Measurements from ENCODE around the gene FOXL2. TPM values are rescaled to one million over a fixed set of nuclear protein-coding genes. Genes with fewer than 3 reads are reported as not detected.

FOXL2 gene
- total RNA-seq, 1 donor from 2014 or later: not detected

- Mint-ChIP-seq H3K4me3 (no peak overlapping the region), H3K36me3 (no peaks in the 10 kb centered on the region), H3K27ac (no peak overlapping the region), H3K27me3 (ENCODE audit: insufficient read depth, low read depth) (peaks cover 73% of the 10 kb centered on the region), H3K4me1 (peaks cover 25% of the 10 kb centered on the region), H3K9me3 (no peaks in the 10 kb centered on the region)
- peaks cover 80% of the 10 kb centered on the region for H4K20me1 ChIP-seq (ENCODE audit: low read depth)
- H3K9ac ChIP-seq: no peak overlapping the region
- DNase-seq (ENCODE audit: low spot score): no peak
- H3F3A ChIP-seq (ENCODE audit: low read depth): peaks cover 15% of the 10 kb centered on the region
- H3K4me2 ChIP-seq: no peak overlapping the region
- H3K9me3 ChIP-seq (ENCODE audit: low read depth): no peaks in the 10 kb centered on the region
- no peak overlapping the region for H3K27ac ChIP-seq
- H3K36me3 ChIP-seq: no peaks in the 10 kb centered on the region
- TF ChIP-seq, protein P1, sequence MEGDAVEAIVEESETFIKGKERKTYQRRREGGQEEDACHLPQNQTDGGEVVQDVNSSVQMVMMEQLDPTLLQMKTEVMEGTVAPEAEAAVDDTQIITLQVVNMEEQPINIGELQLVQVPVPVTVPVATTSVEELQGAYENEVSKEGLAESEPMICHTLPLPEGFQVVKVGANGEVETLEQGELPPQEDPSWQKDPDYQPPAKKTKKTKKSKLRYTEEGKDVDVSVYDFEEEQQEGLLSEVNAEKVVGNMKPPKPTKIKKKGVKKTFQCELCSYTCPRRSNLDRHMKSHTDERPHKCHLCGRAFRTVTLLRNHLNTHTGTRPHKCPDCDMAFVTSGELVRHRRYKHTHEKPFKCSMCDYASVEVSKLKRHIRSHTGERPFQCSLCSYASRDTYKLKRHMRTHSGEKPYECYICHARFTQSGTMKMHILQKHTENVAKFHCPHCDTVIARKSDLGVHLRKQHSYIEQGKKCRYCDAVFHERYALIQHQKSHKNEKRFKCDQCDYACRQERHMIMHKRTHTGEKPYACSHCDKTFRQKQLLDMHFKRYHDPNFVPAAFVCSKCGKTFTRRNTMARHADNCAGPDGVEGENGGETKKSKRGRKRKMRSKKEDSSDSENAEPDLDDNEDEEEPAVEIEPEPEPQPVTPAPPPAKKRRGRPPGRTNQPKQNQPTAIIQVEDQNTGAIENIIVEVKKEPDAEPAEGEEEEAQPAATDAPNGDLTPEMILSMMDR (IDR thresholded peaks at IDR 0.05): no peak
- TF ChIP-seq EZH2phosphoT487 (IDR thresholded peaks at IDR 0.05) (no peak), EZH2 (IDR thresholded peaks at IDR 0.05) (no peak)
- H3K4me1 ChIP-seq: peaks cover 42% of the 10 kb centered on the region
- no peak overlapping the region for H3K4me3 ChIP-seq
- peaks cover 100% of the 10 kb centered on the region for H3K27me3 ChIP-seq
- H3K79me2 ChIP-seq (ENCODE audit: low read depth): no peaks in the 10 kb centered on the region
- no peak overlapping the region for H2AFZ ChIP-seq (replicated peaks)
Measured at GRCh38 chr3:138948371-138949001, 1.5 kb upstream of the FOXL2 start.

DNA sequence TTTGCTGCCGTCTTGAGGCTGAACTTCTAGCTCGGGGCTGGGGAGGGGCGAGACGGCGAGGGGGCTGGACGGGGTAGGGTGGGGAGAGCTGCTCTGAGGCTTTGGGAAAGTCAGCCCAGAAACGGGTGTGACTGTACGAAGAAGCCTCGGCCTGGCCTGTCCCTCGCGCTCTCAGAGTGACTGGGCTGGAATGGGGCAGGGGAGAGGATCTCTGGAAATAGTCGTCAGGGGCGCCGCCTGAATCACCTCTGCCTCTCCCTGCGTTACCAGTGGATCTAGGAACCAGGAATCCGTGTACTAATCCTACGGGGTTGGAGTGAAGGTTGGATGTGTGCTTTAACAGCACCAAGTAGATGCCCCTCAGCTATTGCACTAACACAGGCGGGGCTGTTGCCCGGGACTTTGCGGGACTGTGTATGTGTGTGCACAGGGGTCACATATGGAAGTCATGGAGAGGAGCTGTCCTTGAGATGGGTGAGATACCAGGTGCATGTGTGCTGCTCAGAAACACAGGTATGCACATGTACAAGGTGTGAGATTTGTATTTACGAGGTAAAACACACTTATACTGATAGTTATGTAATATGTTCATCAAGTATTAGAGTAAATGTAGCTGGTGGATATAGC lies 671 bp upstream of the FOXL2 start:
- Histone ChIP-seq H3K4me3 (peak overlapping the region; percentile 46), H3F3A (ENCODE audit: low read depth) (peaks cover 15% of the 10 kb centered on the region), H3K4me1 (peaks cover 47% of the 10 kb centered on the region), H3K27ac (no peak overlapping the region), H3K9ac (no peak overlapping the region), H3K36me3 (no peaks in the 10 kb centered on the region), H2AFZ (replicated peaks) (peak overlapping the region; percentile 81), H3K79me2 (ENCODE audit: low read depth) (no peaks in the 10 kb centered on the region), H4K20me1 (ENCODE audit: low read depth) (peaks cover 89% of the 10 kb centered on the region), H3K9me3 (ENCODE audit: low read depth) (no peaks in the 10 kb centered on the region), H3K4me2 (peak overlapping the region; percentile 78), H3K27me3 (peaks cover 100% of the 10 kb centered on the region)
- Mint-ChIP-seq H3K4me1 (peaks cover 27% of the 10 kb centered on the region), H3K9me3 (no peaks in the 10 kb centered on the region), H3K4me3 (peak overlapping the region; percentile 81), H3K27ac (peak overlapping the region; percentile 23), H3K36me3 (no peaks in the 10 kb centered on the region), H3K27me3 (ENCODE audit: insufficient read depth, low read depth) (peaks cover 79% of the 10 kb centered on the region)
- DNase-seq (ENCODE audit: low spot score): peak; percentile 51
- TF ChIP-seq, protein P1 (IDR thresholded peaks at IDR 0.05): no peak
- TF ChIP-seq EZH2 (IDR thresholded peaks at IDR 0.05) (no peak), EZH2phosphoT487 (IDR thresholded peaks at IDR 0.05) (no peak)

GRCh38 chr3:138945709-138946662 lies 951 bp downstream of the FOXL2 start:
- Histone ChIP-seq H3K27me3 (peaks cover 100% of the 10 kb centered on the region), H3F3A (ENCODE audit: low read depth) (peaks cover 15% of the 10 kb centered on the region), H2AFZ (replicated peaks) (peak overlapping the region; percentile 81), H3K4me2 (peak overlapping the region; percentile 78), H3K79me2 (ENCODE audit: low read depth) (no peaks in the 10 kb centered on the region), H3K36me3 (no peaks in the 10 kb centered on the region), H3K9ac (no peak overlapping the region), H3K4me3 (peak overlapping the region; percentile 46), H3K27ac (no peak overlapping the region), H3K9me3 (ENCODE audit: low read depth) (no peaks in the 10 kb centered on the region), H4K20me1 (ENCODE audit: low read depth) (peaks cover 93% of the 10 kb centered on the region), H3K4me1 (peaks cover 47% of the 10 kb centered on the region)
- Mint-ChIP-seq H3K4me1 (peaks cover 28% of the 10 kb centered on the region), H3K9me3 (no peaks in the 10 kb centered on the region), H3K27me3 (ENCODE audit: insufficient read depth, low read depth) (peaks cover 79% of the 10 kb centered on the region), H3K27ac (no peak overlapping the region), H3K36me3 (no peaks in the 10 kb centered on the region), H3K4me3 (peak overlapping the region; percentile 75)
- DNase-seq (ENCODE audit: low spot score): peak; percentile 66
- TF ChIP-seq, protein P1 (IDR thresholded peaks at IDR 0.05): peak; percentile 41
- no peak for TF ChIP-seq EZH2phosphoT487 (IDR thresholded peaks at IDR 0.05)

All from neural progenitor cell (in vitro differentiated cells).